Astrocyte of the cerebellum (primary cell): Measurements from ENCODE around the gene THOP1.

ENCODE experiments used
- DNase-seq: peaks from one replicate; pipeline ENCODE4 v3.0.0-alpha.2; 2011; ENCODE audit warnings: low read depth
- H3K4me3 ChIP-seq: 2 replicates; pipeline ENCODE4 v1.5.1; 2011; ENCODE audit warnings: mild to moderate bottlenecking, low read depth, low read length, moderate library complexity
- in situ Hi-C: cut with HindIII; loops from 2 replicates; pipeline ENCODE4 v1.10.0; 2017; ENCODE audit warnings: low sequenced_read_pairs
- TF ChIP-seq, protein P1 (sequence below): IDR thresholded peaks from 2 replicates; pipeline ENCODE4 v1.5.1; 2012; ENCODE audit warnings: low read length, low read depth, moderate library complexity, mild to moderate bottlenecking; ENCODE audit errors: missing control alignments

THOP1 gene

DNA sequence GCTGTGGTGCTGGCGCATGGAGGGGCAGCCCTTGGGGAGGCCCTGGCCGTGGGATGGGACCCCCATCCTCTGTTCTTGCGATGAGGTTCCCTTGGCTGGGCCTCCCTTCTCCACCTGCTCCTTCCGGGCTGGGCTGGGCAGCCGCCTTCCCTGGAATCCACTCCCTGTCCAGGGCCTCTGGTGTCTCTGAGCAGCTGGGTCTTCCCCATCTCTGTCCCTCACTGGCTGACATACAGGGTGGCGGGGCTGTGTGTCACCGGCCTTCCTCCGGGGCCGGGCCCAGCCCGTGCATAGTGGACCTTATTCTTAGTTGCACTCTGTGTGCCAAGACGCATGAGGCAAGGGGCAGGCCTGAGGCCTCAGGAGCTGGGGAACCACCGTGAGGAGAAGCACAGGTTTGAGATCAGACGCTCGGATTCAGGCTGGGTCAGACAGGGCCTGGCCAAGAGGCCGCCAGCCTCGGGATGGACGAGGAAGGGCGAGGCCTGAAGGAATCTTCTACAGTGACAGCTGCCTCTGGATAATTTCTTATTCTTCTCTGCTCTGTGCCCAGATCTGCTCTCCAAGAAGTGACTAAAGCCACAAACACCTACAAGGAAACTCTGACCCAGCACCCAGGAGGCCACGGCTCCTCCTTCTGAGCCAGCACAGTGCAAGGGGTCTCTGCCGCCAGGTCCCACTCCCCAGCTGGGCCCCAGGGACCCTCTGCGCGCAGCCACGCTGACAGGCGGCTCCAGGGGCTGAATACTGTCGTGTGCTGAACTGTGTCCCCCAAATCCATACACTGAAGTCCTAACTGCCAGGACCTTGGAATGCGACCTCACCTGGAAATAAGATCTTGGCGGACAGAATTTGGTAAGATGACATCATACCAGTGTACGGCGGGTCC is 13.3 kb upstream of the THOP1 start:
- in situ Hi-C loops = no loop called here
- no peak overlapping the region for H3K4me3 ChIP-seq
- TF ChIP-seq, protein P1, sequence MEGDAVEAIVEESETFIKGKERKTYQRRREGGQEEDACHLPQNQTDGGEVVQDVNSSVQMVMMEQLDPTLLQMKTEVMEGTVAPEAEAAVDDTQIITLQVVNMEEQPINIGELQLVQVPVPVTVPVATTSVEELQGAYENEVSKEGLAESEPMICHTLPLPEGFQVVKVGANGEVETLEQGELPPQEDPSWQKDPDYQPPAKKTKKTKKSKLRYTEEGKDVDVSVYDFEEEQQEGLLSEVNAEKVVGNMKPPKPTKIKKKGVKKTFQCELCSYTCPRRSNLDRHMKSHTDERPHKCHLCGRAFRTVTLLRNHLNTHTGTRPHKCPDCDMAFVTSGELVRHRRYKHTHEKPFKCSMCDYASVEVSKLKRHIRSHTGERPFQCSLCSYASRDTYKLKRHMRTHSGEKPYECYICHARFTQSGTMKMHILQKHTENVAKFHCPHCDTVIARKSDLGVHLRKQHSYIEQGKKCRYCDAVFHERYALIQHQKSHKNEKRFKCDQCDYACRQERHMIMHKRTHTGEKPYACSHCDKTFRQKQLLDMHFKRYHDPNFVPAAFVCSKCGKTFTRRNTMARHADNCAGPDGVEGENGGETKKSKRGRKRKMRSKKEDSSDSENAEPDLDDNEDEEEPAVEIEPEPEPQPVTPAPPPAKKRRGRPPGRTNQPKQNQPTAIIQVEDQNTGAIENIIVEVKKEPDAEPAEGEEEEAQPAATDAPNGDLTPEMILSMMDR = no peak
- no peak for DNase-seq

DNA sequence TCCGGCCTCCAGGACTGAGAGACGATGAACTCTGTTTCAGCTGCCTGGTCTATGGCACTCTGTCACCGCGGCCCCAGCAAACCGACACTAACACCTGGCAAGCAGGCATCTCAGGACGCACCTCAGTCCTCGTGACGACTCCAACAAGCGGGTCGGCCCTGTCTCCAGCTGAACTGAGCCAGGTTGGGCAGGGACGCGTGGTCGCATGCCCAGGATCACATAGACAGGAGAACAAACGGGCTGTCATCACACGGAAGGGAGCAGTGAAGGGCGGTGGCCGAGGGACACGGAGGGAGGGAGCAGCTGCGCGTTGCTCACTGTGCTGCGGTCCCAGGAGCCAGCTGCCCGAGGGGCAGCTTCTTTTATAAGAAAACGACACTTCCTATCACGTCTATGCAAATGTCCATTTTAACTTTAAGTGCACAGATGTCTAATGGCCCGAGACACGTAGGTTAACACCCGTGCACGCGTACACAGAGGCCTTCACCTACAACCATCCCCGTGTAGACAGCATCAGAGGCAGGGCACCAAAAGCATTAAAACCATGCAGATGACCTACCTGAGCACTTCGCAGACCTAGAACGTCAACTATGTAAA is 11.1 kb upstream of the THOP1 start:
- no peak for DNase-seq
- in situ Hi-C loops = no loop called here
- TF ChIP-seq, protein P1 = no peak
- H3K4me3 ChIP-seq = no peak overlapping the region

DNA sequence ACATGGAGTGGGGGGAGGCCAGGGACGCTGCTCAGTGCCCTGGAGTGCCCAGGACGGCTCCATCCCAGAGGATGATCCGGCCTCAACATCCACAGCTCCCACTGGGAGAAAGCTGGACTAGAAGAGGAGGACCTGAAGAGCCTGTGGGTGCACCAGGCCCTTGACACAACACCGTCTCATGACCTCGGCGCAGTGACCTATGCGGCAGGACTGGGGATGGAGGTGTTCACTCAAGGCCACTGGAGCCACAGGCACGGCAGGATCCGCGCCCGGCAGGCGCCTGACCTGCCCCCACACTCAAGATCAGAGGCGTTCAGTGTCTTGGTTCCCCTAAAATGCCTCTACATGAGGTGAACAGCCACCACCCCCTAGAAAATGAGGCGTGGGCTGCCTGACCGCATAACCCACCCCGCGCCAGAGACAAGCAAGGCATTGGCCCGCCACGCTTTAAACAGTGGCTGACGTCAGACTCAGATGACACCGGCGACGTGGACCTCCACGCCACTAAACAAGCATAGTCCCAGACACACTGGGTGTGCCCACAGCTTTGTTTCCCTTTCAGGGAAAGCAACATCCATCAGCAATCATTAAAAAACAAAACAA is 10.2 kb upstream of the THOP1 start:
- no peak overlapping the region for H3K4me3 ChIP-seq
- TF ChIP-seq, protein P1 = no peak
- in situ Hi-C loops = no loop called here
- no peak for DNase-seq

DNA sequence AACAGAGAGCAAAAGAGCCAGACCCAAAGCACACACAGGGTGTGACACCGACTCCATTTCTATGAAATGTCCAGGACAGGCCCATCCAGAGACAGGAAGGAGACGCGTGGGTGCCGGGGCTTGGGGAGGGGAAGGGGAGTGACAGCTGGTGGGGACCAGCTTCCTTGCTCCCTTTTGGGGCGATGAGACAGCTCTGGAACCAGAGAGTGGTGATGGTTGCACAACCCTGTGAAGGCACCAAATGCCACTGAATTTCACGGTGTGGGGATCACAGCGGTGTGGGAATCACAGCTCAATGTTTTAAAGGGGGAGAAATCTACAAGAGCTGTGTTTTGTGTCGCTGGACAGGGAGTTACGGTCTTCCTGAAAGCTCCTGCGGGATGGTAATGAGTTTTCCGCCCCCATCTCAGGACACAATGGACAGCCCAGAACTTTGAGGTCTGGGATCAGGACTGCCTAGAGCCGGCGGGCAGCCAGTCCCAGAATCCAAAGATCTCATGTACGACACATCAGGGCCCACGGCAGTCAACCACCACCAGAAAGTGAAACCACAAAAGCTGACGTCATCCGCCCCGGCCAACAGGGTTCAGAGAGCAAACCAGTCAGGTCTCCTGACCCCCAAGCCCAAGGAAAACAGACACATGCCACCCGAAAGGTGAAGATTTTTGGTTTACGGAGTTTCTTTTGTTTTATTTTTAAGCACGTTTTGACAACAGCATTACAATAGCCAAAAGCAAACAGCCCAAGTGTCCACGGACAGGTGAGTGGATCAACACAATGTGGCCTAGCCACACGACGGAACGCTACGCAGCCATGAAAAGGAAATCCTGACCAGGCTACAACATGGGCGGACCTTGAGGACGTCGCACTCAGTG is 9.5 kb upstream of the THOP1 start:
- TF ChIP-seq, protein P1 = no peak
- in situ Hi-C loops = no loop called here
- no peak overlapping the region for H3K4me3 ChIP-seq
- peak; percentile 26 for DNase-seq

DNA sequence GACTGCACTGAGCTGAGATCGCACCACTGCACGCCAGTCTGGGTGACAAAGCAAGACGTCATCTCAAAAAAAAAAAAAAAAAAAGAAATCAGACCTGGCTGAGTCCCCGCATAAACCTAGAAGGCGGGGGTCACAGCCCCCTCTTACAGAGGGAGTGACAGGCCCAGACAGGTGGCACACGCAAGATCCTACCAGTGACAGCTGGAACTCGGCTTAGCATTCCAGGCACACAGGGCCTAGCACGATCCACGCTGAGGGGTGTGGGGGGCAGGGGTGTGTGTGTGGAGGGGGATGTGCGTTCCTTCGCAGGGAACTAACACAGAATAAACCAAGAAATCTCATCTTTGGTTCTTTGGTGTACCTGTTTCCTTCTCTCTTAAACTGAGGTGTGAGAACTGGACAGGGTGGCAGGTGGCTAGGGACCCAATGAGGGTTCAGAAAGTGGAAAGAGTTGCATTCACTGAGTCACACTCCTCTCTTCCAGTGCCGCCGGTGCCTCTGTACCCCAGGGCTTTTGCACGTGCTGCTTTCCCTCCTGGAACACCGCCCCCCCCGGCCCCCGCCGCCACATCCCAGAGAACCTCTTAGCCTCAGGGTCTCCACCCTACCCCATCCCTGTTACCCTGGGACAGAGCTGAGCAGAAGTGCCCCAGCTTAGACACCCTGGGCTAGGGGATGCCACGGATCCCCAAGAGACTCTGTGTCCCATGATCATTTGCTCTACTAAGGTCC is 7.2 kb upstream of the THOP1 start:
- in situ Hi-C loops = no loop called here
- TF ChIP-seq, protein P1 = no peak
- no peak overlapping the region for H3K4me3 ChIP-seq
- no peak for DNase-seq
